ENCODE measurements around the gene SLC7A6.

Gene SLC7A6

GRCh38 chr16:68246666-68247065 lies 17.7 kb upstream of the SLC7A6 start:
- H3K36me3 ChIP-seq (ENCODE audit: control insufficient read depth, insufficient read depth, low read length): no peaks in the 10 kb centered on the region; the same call in none of the 2 replicates
- no peak for DNase-seq (ENCODE audit: extremely low read depth, insufficient read length)
- TF ChIP-seq, protein P1, sequence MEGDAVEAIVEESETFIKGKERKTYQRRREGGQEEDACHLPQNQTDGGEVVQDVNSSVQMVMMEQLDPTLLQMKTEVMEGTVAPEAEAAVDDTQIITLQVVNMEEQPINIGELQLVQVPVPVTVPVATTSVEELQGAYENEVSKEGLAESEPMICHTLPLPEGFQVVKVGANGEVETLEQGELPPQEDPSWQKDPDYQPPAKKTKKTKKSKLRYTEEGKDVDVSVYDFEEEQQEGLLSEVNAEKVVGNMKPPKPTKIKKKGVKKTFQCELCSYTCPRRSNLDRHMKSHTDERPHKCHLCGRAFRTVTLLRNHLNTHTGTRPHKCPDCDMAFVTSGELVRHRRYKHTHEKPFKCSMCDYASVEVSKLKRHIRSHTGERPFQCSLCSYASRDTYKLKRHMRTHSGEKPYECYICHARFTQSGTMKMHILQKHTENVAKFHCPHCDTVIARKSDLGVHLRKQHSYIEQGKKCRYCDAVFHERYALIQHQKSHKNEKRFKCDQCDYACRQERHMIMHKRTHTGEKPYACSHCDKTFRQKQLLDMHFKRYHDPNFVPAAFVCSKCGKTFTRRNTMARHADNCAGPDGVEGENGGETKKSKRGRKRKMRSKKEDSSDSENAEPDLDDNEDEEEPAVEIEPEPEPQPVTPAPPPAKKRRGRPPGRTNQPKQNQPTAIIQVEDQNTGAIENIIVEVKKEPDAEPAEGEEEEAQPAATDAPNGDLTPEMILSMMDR (IDR thresholded peaks at IDR 0.05; ENCODE audit: insufficient read depth, low read length, poor library complexity, severe bottlenecking): no peak
- no peaks in the 10 kb centered on the region for H3K27me3 ChIP-seq (replicated peaks; ENCODE audit: control insufficient read depth, insufficient read depth, low read length)
- H3K4me3 ChIP-seq (replicated peaks; ENCODE audit: low read depth, low read length): no peak overlapping the region

- no peak for DNase-seq (ENCODE audit: extremely low read depth, insufficient read length)
- H3K27me3 ChIP-seq (replicated peaks; ENCODE audit: control insufficient read depth, insufficient read depth, low read length): no peaks in the 10 kb centered on the region
- H3K4me3 ChIP-seq (replicated peaks; ENCODE audit: low read depth, low read length): no peak overlapping the region
- H3K36me3 ChIP-seq (ENCODE audit: control insufficient read depth, insufficient read depth, low read length): no peaks in the 10 kb centered on the region; the same call in none of the 2 replicates
- TF ChIP-seq, protein P1 (IDR thresholded peaks at IDR 0.05; ENCODE audit: insufficient read depth, low read length, poor library complexity, severe bottlenecking): no peak
These were observed 16.9 kb upstream of the SLC7A6 start for GRCh38 chr16:68247400-68247799.

GRCh38 chr16:68247932-68248331 lies 16.4 kb upstream of the SLC7A6 start:
- H3K4me3 ChIP-seq (replicated peaks; ENCODE audit: low read depth, low read length): no peak overlapping the region
- no peaks in the 10 kb centered on the region for H3K27me3 ChIP-seq (replicated peaks; ENCODE audit: control insufficient read depth, insufficient read depth, low read length)
- TF ChIP-seq, protein P1 (IDR thresholded peaks at IDR 0.05; ENCODE audit: insufficient read depth, low read length, poor library complexity, severe bottlenecking): no peak
- H3K36me3 ChIP-seq (ENCODE audit: control insufficient read depth, insufficient read depth, low read length): no peaks in the 10 kb centered on the region; the same call in none of the 2 replicates
- DNase-seq (ENCODE audit: extremely low read depth, insufficient read length): no peak

DNA sequence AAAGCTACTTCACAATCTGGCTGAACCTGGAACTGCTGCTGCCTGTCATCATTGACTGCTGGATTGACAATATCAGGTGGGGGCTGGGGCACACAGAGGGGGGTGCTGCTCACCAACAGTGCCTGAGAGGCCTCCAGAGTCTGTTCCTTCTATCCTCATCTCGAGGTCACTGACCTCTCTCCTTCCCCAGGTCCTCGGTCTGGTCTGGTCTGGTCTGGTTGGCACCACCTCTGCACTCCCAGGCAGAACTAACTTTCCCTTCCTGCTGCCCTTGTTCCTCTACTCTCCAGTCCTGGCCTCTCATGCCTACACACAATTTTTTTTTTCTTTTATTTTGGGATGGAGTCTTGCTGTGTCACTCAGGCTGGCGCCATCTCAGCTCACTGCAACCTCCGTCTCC lies 15.0 kb upstream of the SLC7A6 start:
- DNase-seq (ENCODE audit: extremely low read depth, insufficient read length): no peak
- no peaks in the 10 kb centered on the region for H3K27me3 ChIP-seq (replicated peaks; ENCODE audit: control insufficient read depth, insufficient read depth, low read length)
- H3K4me3 ChIP-seq (replicated peaks; ENCODE audit: low read depth, low read length): no peak overlapping the region
- TF ChIP-seq, protein P1 (IDR thresholded peaks at IDR 0.05; ENCODE audit: insufficient read depth, low read length, poor library complexity, severe bottlenecking): no peak
- peaks cover 2% of the 10 kb centered on the region for H3K36me3 ChIP-seq (ENCODE audit: control insufficient read depth, insufficient read depth, low read length)

GRCh38 chr16:68250951-68251350 lies 13.4 kb upstream of the SLC7A6 start:
- DNase-seq (ENCODE audit: extremely low read depth, insufficient read length): no peak
- Histone ChIP-seq H3K27me3 (replicated peaks; ENCODE audit: control insufficient read depth, insufficient read depth, low read length) (no peaks in the 10 kb centered on the region), H3K4me3 (replicated peaks; ENCODE audit: low read depth, low read length) (no peak overlapping the region), H3K36me3 (ENCODE audit: control insufficient read depth, insufficient read depth, low read length) (peaks cover 9% of the 10 kb centered on the region)
- TF ChIP-seq, protein P1 (IDR thresholded peaks at IDR 0.05; ENCODE audit: insufficient read depth, low read length, poor library complexity, severe bottlenecking): no peak

GRCh38 chr16:68251832-68252231 lies 12.5 kb upstream of the SLC7A6 start:
- Histone ChIP-seq H3K4me3 (replicated peaks; ENCODE audit: low read depth, low read length) (no peak overlapping the region), H3K36me3 (ENCODE audit: control insufficient read depth, insufficient read depth, low read length) (peaks cover 9% of the 10 kb centered on the region), H3K27me3 (replicated peaks; ENCODE audit: control insufficient read depth, insufficient read depth, low read length) (no peaks in the 10 kb centered on the region)
- DNase-seq (ENCODE audit: extremely low read depth, insufficient read length): no peak
- TF ChIP-seq, protein P1 (IDR thresholded peaks at IDR 0.05; ENCODE audit: insufficient read depth, low read length, poor library complexity, severe bottlenecking): no peak

All from GM06990 (cell line).